Fibroblast of lung (primary cell): Measurements from ENCODE around the gene TES. TPM values are rescaled to one million over a fixed set of nuclear protein-coding genes. Genes with fewer than 3 reads are reported as not detected.

Source experiments
- DNase-seq, 2 donors: peaks; one replicate each; pipeline versions ENCODE4 v3.0.0 to v3.0.0-alpha.2; 2010; ENCODE audit warnings: low read depth in 2 of 2
- H2AFZ ChIP-seq: 2 replicates; pipeline ENCODE4 v1.5.1; 2012; ENCODE audit warnings: low read length, control low read depth, inconsistent platforms
- H3K27ac ChIP-seq: 2 replicates; pipeline ENCODE4 v1.5.1; 2011; ENCODE audit warnings: low read length, control low read depth; ENCODE audit not compliant: insufficient read depth
- H3K27me3 ChIP-seq: 2 replicates; pipeline ENCODE4 v1.5.1; 2011; ENCODE audit warnings: mild to moderate bottlenecking, low read length; ENCODE audit not compliant: control insufficient read depth, insufficient read depth
- H3K36me3 ChIP-seq: 2 replicates; pipeline ENCODE4 v1.5.1; 2011; ENCODE audit warnings: low read length; ENCODE audit not compliant: control insufficient read depth, insufficient read depth
- H3K4me1 ChIP-seq: 2 replicates; pipeline ENCODE4 v1.5.1; 2011; ENCODE audit warnings: low read length; ENCODE audit not compliant: control insufficient read depth, insufficient read depth; ENCODE audit errors: extremely low read depth
- H3K4me2 ChIP-seq: 2 replicates; pipeline ENCODE4 v1.5.1; 2011; ENCODE audit warnings: low read length, control low read depth; ENCODE audit not compliant: insufficient read depth; ENCODE audit errors: extremely low read depth
- H3K4me3 ChIP-seq, 4 experiments: fragments of 200-600 bp in 1 of 4; sonication (generic) in 1 of 4; replicated peaks in 1 of 4; 2 replicates each; pipeline ENCODE4 v1.5.1; 2011 to 2016; ENCODE audit warnings: low read length in 4 of 4, low read depth in 3 of 4, mild to moderate bottlenecking in 3 of 4, control low read depth in 2 of 4, inconsistent platforms in 1 of 4, mixed read lengths in 1 of 4; ENCODE audit not compliant: insufficient read depth in 1 of 4; ENCODE audit errors: control extremely low read depth in 1 of 4
- H3K79me2 ChIP-seq: 2 replicates; pipeline ENCODE4 v1.5.1; 2012; ENCODE audit warnings: mild to moderate bottlenecking, low read length, inconsistent platforms; ENCODE audit not compliant: control insufficient read depth, insufficient read depth
- H3K9ac ChIP-seq: 2 replicates; pipeline ENCODE4 v1.5.1; 2011; ENCODE audit warnings: mild to moderate bottlenecking, low read length, control low read depth; ENCODE audit not compliant: insufficient read depth
- H3K9me3 ChIP-seq: 2 replicates; pipeline ENCODE4 v1.5.1; 2012; ENCODE audit warnings: low read depth, low read length; ENCODE audit not compliant: control insufficient read depth, insufficient read depth
- H4K20me1 ChIP-seq: 2 replicates; pipeline ENCODE4 v1.5.1; 2011; ENCODE audit warnings: low read length; ENCODE audit not compliant: control insufficient read depth, insufficient read depth; ENCODE audit errors: extremely low read depth
- CTCF ChIP-seq, 2 donors: IDR thresholded peaks in 1 of 2; conservative IDR thresholded peaks in 1 of 2; 1 replicate in 1 of 2; 2 replicates in 1 of 2; pipeline ENCODE4 v1.5.1; 2011 to 2012; ENCODE audit warnings: low read length in 2 of 2, control low read depth in 1 of 2, inconsistent platforms in 1 of 2, low read depth in 1 of 2, mild to moderate bottlenecking in 1 of 2
- EZH2 ChIP-seq: IDR thresholded peaks from 2 replicates; pipeline ENCODE4 v1.5.1; 2012; ENCODE audit warnings: low read length, control low read depth, mild to moderate bottlenecking; ENCODE audit errors: missing control alignments
- polyA plus RNA-seq, 2 donors: library from polyadenylated mRNA; depleted of rRNA in 1 of 2; stranded (reverse) in 1 of 2; unstranded in 1 of 2; fragments of >200 nt; gene quantifications; 2 replicates each; pipeline ENCODE4 v1.2.1, GENCODE V29; 2011 to 2012; ENCODE audit warnings: missing spikeins in 1 of 2
- total RNA-seq: library from RNA; depleted of rRNA; stranded (reverse); fragments of >200 nt; gene quantifications from 2 replicates; pipeline ENCODE4 v1.2.1, GENCODE V29; 2014

Gene TES
- total and polyA plus RNA-seq, 2 donors (not counting 1 experiment from before 2014, with no cell fraction given), result 17.7 to 64.1 TPM

DNA sequence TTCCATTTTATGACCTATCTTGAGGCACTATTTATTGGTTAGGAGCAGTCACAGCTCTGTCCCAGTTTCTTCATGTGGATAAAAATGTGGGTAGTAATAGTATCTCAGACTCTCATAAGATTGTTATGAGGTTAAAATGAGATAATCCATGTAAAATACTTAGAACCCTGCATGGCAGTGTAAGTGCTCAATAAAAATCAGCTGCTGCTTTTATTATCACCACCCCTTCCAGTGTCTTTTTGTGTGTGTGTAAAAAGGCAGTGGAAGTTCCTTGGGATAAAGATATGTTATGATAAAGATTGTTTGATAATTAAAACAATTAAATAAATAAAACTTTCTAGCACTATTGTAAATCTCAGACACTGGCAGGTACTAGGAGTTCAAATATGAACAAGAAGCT, 15.5 kb downstream of the TES start:
- peaks cover 38% of the 10 kb centered on the region for H3K79me2 ChIP-seq
- H3K27me3 ChIP-seq, result no peaks in the 10 kb centered on the region
- no peaks in the 10 kb centered on the region for H3K9me3 ChIP-seq
- no peak overlapping the region for H3K27ac ChIP-seq
- no peak overlapping the region for H3K9ac ChIP-seq
- H4K20me1 ChIP-seq, result no peaks in the 10 kb centered on the region
- no peaks in the 10 kb centered on the region for H3K36me3 ChIP-seq
- TF ChIP-seq CTCF (conservative IDR thresholded peaks at IDR 0.05 in 1 of 2, IDR thresholded peaks at IDR 0.05 in 1 of 2; ENCODE audit: low read depth in 1 of 2, low read length in 2 of 2), result no peak
- TF ChIP-seq EZH2, result no peak
- H3K4me3 ChIP-seq, result no peak overlapping the region
- H3K4me2 ChIP-seq, result no peak overlapping the region
- peaks cover 21% of the 10 kb centered on the region for H3K4me1 ChIP-seq
- no peak for DNase-seq
- no peak overlapping the region for H2AFZ ChIP-seq

DNA sequence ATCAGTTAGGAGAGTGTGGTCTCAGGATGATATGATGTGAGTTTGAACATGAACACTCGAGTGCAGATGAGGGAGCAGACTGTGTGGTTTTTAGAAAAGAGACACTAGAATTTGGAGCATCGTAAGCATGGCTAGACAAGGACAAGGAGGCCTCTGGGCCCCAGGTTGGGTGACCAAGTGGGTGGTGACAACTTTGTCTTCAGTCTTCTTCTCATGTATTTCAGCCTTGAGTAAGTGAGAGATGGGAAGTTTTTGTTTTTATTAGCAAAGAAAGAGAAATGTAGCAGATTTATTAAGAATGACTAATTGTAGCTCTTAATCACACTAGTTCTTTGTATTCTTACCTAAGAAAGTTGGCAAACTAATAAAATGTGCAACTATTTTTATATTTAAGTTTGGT, 16.3 kb downstream of the TES start:
- H3K9ac ChIP-seq, result no peak overlapping the region
- no peaks in the 10 kb centered on the region for H3K36me3 ChIP-seq
- H3K9me3 ChIP-seq, result no peaks in the 10 kb centered on the region
- no peak for DNase-seq
- no peak overlapping the region for H3K4me3 ChIP-seq
- no peak overlapping the region for H2AFZ ChIP-seq
- peak overlapping the region; percentile 16 for H3K4me2 ChIP-seq
- H3K27me3 ChIP-seq, result no peaks in the 10 kb centered on the region
- peaks cover 24% of the 10 kb centered on the region for H3K4me1 ChIP-seq
- H4K20me1 ChIP-seq, result no peaks in the 10 kb centered on the region
- peak overlapping the region; percentile 14 for H3K27ac ChIP-seq
- peaks cover 42% of the 10 kb centered on the region for H3K79me2 ChIP-seq
- no peak for TF ChIP-seq EZH2
- no peak for TF ChIP-seq CTCF (conservative IDR thresholded peaks at IDR 0.05 in 1 of 2, IDR thresholded peaks at IDR 0.05 in 1 of 2; ENCODE audit: low read depth in 1 of 2, low read length in 2 of 2)

- Histone ChIP-seq H3K9ac (no peak overlapping the region), H4K20me1 (no peaks in the 10 kb centered on the region), H3K27ac (peak overlapping the region; percentile 17), H3K4me2 (no peak overlapping the region), H3K4me3 (no peak overlapping the region), H2AFZ (no peak overlapping the region), H3K27me3 (no peaks in the 10 kb centered on the region), H3K36me3 (no peaks in the 10 kb centered on the region), H3K79me2 (peaks cover 39% of the 10 kb centered on the region), H3K4me1 (peaks cover 30% of the 10 kb centered on the region), H3K9me3 (no peaks in the 10 kb centered on the region)
- peak; percentile 85 to 94 for DNase-seq
- TF ChIP-seq CTCF (conservative IDR thresholded peaks at IDR 0.05 in 1 of 2, IDR thresholded peaks at IDR 0.05 in 1 of 2; ENCODE audit: low read depth in 1 of 2, low read length in 2 of 2), result no peak
- no peak for TF ChIP-seq EZH2
These were observed 17.4 kb downstream of the TES start for GRCh38 chr7:116227678-116228239.
